IMR-90 (cell line): ENCODE data around the gene FLYWCH1. TPM values are rescaled to one million over a fixed set of nuclear protein-coding genes. Genes with fewer than 3 reads are reported as not detected.

Experiments
- ATAC-seq: fragments of 200-7000 bp; cut with Tn5 transposase; 2 replicates; pipeline ENCODE4 v1.9.1; 2020; ENCODE audit warnings: low read depth, mild to moderate bottlenecking, moderate library complexity
- BruUV-seq: library from RNA; stranded (reverse); fragments of 400-500 nt; replicated peaks from 2 replicates; lab custom pipeline; 2021; lab: Mats Ljungman, UMichigan
- CTCF ChIA-PET: fragments of 300-600 bp; formaldehyde crosslinking; extraction: SDS; loops from one replicate; lab custom pipeline; 2021; ENCODE audit warnings: antibody characterized with exemption; lab: Yijun Ruan, JAX
- POLR2A ChIA-PET: fragments of 300-600 bp; sonication (Branson Sonifier 250); formaldehyde crosslinking; loops from one replicate; lab custom pipeline; 2022; ENCODE audit warnings: antibody characterized with exemption; ENCODE audit not compliant: unreplicated experiment; lab: Charles Lee
- DNase-seq: peaks from one replicate; pipeline ENCODE4 v3.0.0; 2013
- H2AFZ ChIP-seq: replicated peaks from 2 replicates; pipeline ENCODE3; 2013; ENCODE audit warnings: low read length, mild to moderate bottlenecking; ENCODE audit not compliant: poor library complexity
- H2AK5ac ChIP-seq: 2 replicates; pipeline ENCODE4 v1.6.1; 2013; ENCODE audit warnings: low read depth, low read length, inconsistent platforms
- H2AK9ac ChIP-seq: replicated peaks from 2 replicates; pipeline ENCODE3; 2013; ENCODE audit warnings: mild to moderate bottlenecking, low read depth, low read length, moderate library complexity; ENCODE audit not compliant: poor library complexity
- H2BK120ac ChIP-seq: 2 replicates; pipeline ENCODE4 v1.6.1; 2013; ENCODE audit warnings: low read depth, low read length, inconsistent platforms
- H2BK15ac ChIP-seq: 3 replicates; pipeline ENCODE4 v1.6.1; 2013; ENCODE audit warnings: low read depth, low read length, inconsistent platforms
- H2BK20ac ChIP-seq: 2 replicates; pipeline ENCODE4 v1.6.1; 2013; ENCODE audit warnings: low read depth, mild to moderate bottlenecking, inconsistent platforms, low read length, moderate library complexity
- H2BK5ac ChIP-seq: 2 replicates; pipeline ENCODE4 v1.6.1; 2013; ENCODE audit warnings: mild to moderate bottlenecking, low read depth, low read length, inconsistent platforms; ENCODE audit not compliant: poor library complexity, severe bottlenecking
- H3K14ac ChIP-seq: replicated peaks from 2 replicates; pipeline ENCODE4 v1.6.1; 2013; ENCODE audit warnings: low read depth, low read length, inconsistent platforms
- H3K18ac ChIP-seq: 2 replicates; pipeline ENCODE4 v1.6.1; 2013; ENCODE audit warnings: low read depth, low read length, control low read depth
- H3K23ac ChIP-seq: 2 replicates; pipeline ENCODE4 v1.6.1; 2013; ENCODE audit warnings: low read depth, low read length, inconsistent platforms
- H3K27ac ChIP-seq: 2 replicates; pipeline ENCODE4 v1.5.1; 2013; ENCODE audit warnings: mild to moderate bottlenecking, control low read depth, low read length; ENCODE audit not compliant: insufficient read depth
- H3K27me3 ChIP-seq: 2 replicates; pipeline ENCODE4 v1.6.1; 2013; ENCODE audit warnings: low read length; ENCODE audit not compliant: control insufficient read depth, insufficient read depth
- H3K36me3 ChIP-seq: 2 replicates; pipeline ENCODE4 v1.6.1; 2013; ENCODE audit warnings: low read length, mixed read lengths; ENCODE audit not compliant: control insufficient read depth, insufficient read depth
- H3K4ac ChIP-seq: 2 replicates; pipeline ENCODE4 v1.6.1; 2013; ENCODE audit warnings: low read depth, low read length, inconsistent platforms
- H3K4me1 ChIP-seq: 2 replicates; pipeline ENCODE4 v1.6.1; 2013; ENCODE audit warnings: low read length, mixed read lengths; ENCODE audit not compliant: control insufficient read depth, insufficient read depth
- H3K4me2 ChIP-seq: 2 replicates; pipeline ENCODE4 v1.6.1; 2013; ENCODE audit warnings: low read depth, mild to moderate bottlenecking, control low read depth, low read length, moderate library complexity
- H3K4me3 ChIP-seq: 2 replicates; pipeline ENCODE4 v1.5.1; 2013; ENCODE audit warnings: low read depth, mild to moderate bottlenecking, control low read depth, low read length, moderate library complexity; ENCODE audit not compliant: insufficient read depth
- H3K56ac ChIP-seq: 2 replicates; pipeline ENCODE4 v1.6.1; 2013; ENCODE audit warnings: low read length, inconsistent platforms; ENCODE audit not compliant: insufficient read depth; ENCODE audit errors: extremely low read depth
- H3K79me1 ChIP-seq, 2 experiments: 2 replicates each; pipeline ENCODE4 v1.6.1; 2013; ENCODE audit warnings: low read length in 2 of 2, inconsistent platforms in 1 of 2, low read depth in 1 of 2
- H3K9ac ChIP-seq: 2 replicates; pipeline ENCODE4 v1.6.1; 2013; ENCODE audit warnings: low read depth, low read length, control low read depth
- H3K9me1 ChIP-seq: 2 replicates; pipeline ENCODE4 v1.6.1; 2013; ENCODE audit warnings: low read length, inconsistent platforms; ENCODE audit not compliant: insufficient read depth
- H3K9me3 ChIP-seq: 2 replicates; pipeline ENCODE4 v1.6.1; 2013; ENCODE audit warnings: low read length; ENCODE audit not compliant: control insufficient read depth, insufficient read depth
- H4K20me1 ChIP-seq: 2 replicates; pipeline ENCODE4 v1.6.1; 2013; ENCODE audit warnings: low read length, inconsistent platforms; ENCODE audit not compliant: insufficient read depth
- H4K5ac ChIP-seq: 2 replicates; pipeline ENCODE4 v1.6.1; 2013; ENCODE audit warnings: mild to moderate bottlenecking, low read depth, low read length, control low read depth
- H4K8ac ChIP-seq, 2 experiments: 2 replicates each; pipeline ENCODE4 v1.6.1; 2013; ENCODE audit warnings: low read depth in 2 of 2, low read length in 2 of 2, control low read depth in 1 of 2, inconsistent platforms in 1 of 2
- H4K91ac ChIP-seq: 2 replicates; pipeline ENCODE4 v1.6.1; 2013; ENCODE audit warnings: low read depth, low read length, inconsistent platforms; ENCODE audit not compliant: insufficient read depth
- CHD1 ChIP-seq: IDR thresholded peaks from 2 replicates; pipeline ENCODE4 v1.6.1; 2012; ENCODE audit warnings: low read depth, low read length, improper control_type of control experiment
- MAFK ChIP-seq: IDR thresholded peaks from 2 replicates; pipeline ENCODE4 v1.6.1; 2012; ENCODE audit warnings: low read depth, low read length, improper control_type of control experiment
- RAD21 ChIP-seq: IDR thresholded peaks from 2 replicates; pipeline ENCODE4 v1.6.1; 2012; ENCODE audit warnings: low read length, improper control_type of control experiment
- WGBS, 2 experiments: methylation state at CpG; one replicate each; pipeline versions ENCODE4 v1.1.5 to v1.1.7; 2013; ENCODE audit warnings: missing lambda C conversion rate in 2 of 2; ENCODE audit not compliant: insufficient read length in 1 of 2; ENCODE audit errors: extremely low coverage in 2 of 2; 5-methylcytosine and 5-hydroxymethylcytosine counted together
- dilution Hi-C: fragments of 300-500 bp; cut with HindIII; formaldehyde crosslinking; loops from one replicate; pipeline ENCODE4 v1.14.3; 2018; ENCODE audit warnings: low sequenced_read_pairs; ENCODE audit not compliant: unreplicated experiment
- in situ Hi-C: fragments of 300-500 bp; cut with MboI; formaldehyde crosslinking; loops from 3 replicates; pipeline ENCODE4 v1.14.3; 2019; ENCODE audit warnings: low sequenced_read_pairs, inconsistent platforms, mixed read lengths
- intact Hi-C: fragments of 100-400 bp; cut with micrococcal nuclease; formaldehyde crosslinking; loops from 2 replicates; pipeline ENCODE4 v1.10.0; 2022
- polyA plus RNA-seq, 3 experiments: library from polyadenylated mRNA; depleted of rRNA; stranded (reverse); fragments of >200 nt; gene quantifications; 2 replicates each; pipeline ENCODE4 v1.2.3, GENCODE V29; 2012; ENCODE audit warnings: low replicate concordance in 1 of 3
- total RNA-seq: library from RNA; depleted of rRNA; stranded (reverse); fragments of >200 nt; gene quantifications from 2 replicates; pipeline ENCODE4 v1.2.3, GENCODE V29; 2012
- TF ChIP-seq, protein P1 (sequence below): conservative IDR thresholded peaks from 2 replicates; pipeline ENCODE4 v1.5.1; 2012; ENCODE audit warnings: mild to moderate bottlenecking, low read depth, low read length, improper control_type of control experiment
- TF ChIP-seq, protein P2 (sequence below): fragments of 150-350 bp; IDR thresholded peaks from 2 replicates; pipeline ENCODE4 v1.6.1; 2016; ENCODE audit warnings: low read depth, mild to moderate bottlenecking, low read length, moderate library complexity, borderline replicate concordance

Gene FLYWCH1
- total and polyA plus RNA-seq, 2 of the 4 experiments (the other 2 are of a cell fraction) = 14.3 to 25.2 TPM

DNA sequence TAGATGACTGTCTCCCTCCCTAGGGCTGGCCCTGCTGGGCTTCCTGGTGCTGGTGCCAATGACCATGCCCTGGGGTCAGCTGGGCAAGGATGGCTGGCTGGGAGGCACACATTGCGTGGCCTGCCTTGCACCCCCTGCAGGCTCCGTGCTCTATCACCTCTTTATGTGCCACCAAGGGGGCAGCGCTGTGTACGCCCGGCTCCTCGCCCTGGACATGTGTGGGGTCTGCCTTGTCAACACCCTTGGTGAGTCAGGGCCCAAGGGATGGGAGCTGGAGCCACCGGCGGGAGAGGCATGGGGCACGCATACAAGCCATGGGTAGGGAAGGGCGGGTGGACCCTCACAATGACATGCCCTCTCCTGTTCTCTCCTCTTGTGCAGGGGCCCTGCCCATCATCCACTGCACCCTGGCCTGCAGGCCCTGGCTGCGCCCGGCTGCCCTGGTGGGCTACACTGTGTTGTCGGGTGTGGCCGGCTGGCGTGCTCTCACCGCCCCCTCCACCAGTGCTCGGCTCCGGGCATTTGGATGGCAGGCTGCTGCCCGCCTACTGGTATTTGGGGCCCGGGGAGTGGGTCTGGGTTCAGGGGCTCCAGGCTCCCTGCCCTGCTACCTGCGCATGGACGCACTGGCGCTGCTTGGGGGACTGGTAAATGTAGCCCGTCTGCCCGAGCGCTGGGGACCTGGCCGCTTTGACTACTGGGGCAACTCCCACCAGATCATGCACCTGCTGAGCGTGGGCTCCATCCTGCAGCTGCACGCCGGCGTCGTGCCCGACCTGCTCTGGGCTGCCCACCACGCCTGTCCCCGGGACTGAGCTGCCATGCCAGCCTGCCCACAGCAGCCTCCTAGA, 59.6 kb downstream of the FLYWCH1 start:
- TF ChIP-seq, protein P1, sequence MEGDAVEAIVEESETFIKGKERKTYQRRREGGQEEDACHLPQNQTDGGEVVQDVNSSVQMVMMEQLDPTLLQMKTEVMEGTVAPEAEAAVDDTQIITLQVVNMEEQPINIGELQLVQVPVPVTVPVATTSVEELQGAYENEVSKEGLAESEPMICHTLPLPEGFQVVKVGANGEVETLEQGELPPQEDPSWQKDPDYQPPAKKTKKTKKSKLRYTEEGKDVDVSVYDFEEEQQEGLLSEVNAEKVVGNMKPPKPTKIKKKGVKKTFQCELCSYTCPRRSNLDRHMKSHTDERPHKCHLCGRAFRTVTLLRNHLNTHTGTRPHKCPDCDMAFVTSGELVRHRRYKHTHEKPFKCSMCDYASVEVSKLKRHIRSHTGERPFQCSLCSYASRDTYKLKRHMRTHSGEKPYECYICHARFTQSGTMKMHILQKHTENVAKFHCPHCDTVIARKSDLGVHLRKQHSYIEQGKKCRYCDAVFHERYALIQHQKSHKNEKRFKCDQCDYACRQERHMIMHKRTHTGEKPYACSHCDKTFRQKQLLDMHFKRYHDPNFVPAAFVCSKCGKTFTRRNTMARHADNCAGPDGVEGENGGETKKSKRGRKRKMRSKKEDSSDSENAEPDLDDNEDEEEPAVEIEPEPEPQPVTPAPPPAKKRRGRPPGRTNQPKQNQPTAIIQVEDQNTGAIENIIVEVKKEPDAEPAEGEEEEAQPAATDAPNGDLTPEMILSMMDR = no peak
- TF ChIP-seq MAFK (no peak), RAD21 (no peak), CHD1 (no peak)
- TF ChIP-seq, protein P2, sequence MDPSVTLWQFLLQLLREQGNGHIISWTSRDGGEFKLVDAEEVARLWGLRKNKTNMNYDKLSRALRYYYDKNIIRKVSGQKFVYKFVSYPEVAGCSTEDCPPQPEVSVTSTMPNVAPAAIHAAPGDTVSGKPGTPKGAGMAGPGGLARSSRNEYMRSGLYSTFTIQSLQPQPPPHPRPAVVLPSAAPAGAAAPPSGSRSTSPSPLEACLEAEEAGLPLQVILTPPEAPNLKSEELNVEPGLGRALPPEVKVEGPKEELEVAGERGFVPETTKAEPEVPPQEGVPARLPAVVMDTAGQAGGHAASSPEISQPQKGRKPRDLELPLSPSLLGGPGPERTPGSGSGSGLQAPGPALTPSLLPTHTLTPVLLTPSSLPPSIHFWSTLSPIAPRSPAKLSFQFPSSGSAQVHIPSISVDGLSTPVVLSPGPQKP = no peak
- H2BK20ac ChIP-seq = no peak overlapping the region
- no peak overlapping the region for H2BK120ac ChIP-seq
- H2BK15ac ChIP-seq = no peak overlapping the region
- H3K9ac ChIP-seq = no peak overlapping the region
- H2AK9ac ChIP-seq = no peak overlapping the region
- intact Hi-C loops (no loop called here), dilution Hi-C loops (no loop called here), in situ Hi-C loops (no loop called here)
- peaks cover 10% of the 10 kb centered on the region; the same call in 1 of the 2 replicates for H3K27me3 ChIP-seq
- no peak overlapping the region for H3K56ac ChIP-seq
- no peak overlapping the region for H3K27ac ChIP-seq
- POLR2A ChIA-PET = no interaction called here
- H4K5ac ChIP-seq = no peak overlapping the region
- H3K4me3 ChIP-seq = no peak overlapping the region
- H4K8ac ChIP-seq = no peak overlapping the region
- ATAC-seq (no peak), DNase-seq (no peak)
- H3K36me3 ChIP-seq = peaks cover 2% of the 10 kb centered on the region; the same call in 1 of the 2 replicates
- no peak overlapping the region for H3K23ac ChIP-seq
- peak overlapping the region; percentile 11 for H2AFZ ChIP-seq
- peaks cover 5 to 23% of the 10 kb centered on the region in 2 experiments; a peak in 3 of 4 replicates for H3K79me1 ChIP-seq
- H2AK5ac ChIP-seq = no peak overlapping the region
- H3K4me2 ChIP-seq = no peak overlapping the region
- no peak overlapping the region for H3K14ac ChIP-seq
- no peak overlapping the region for H3K4ac ChIP-seq
- peaks cover 17% of the 10 kb centered on the region for H3K9me1 ChIP-seq
- H4K91ac ChIP-seq = no peak overlapping the region
- BruUV-seq = no TSS peak
- no peaks in the 10 kb centered on the region for H3K9me3 ChIP-seq
- H3K4me1 ChIP-seq = peaks cover 3% of the 10 kb centered on the region; the same call in 1 of the 2 replicates
- WGBS, 2 experiments = 96% methylated on average over 13 of the region's 35 CpGs; no CpG with 5 or more reads in 1 of the 2 experiments
- no peak overlapping the region for H2BK5ac ChIP-seq
- CTCF ChIA-PET = no interaction called here
- H4K20me1 ChIP-seq = peaks cover 24% of the 10 kb centered on the region
- H3K18ac ChIP-seq = no peak overlapping the region
